GM12891 (cell line): ENCODE measurements around the gene DOK3.

ENCODE experiments used
- PAX5 ChIP-seq: IDR thresholded peaks from 2 replicates; pipeline ENCODE4 v1.6.1; 2011; ENCODE audit warnings: low read length, moderate library complexity, mild to moderate bottlenecking; ENCODE audit not compliant: insufficient read depth, severe bottlenecking
- POLR2A ChIP-seq: IDR thresholded peaks from 2 replicates; pipeline ENCODE4 v1.6.1; 2011; ENCODE audit warnings: low read depth, low read length, control low read depth
- POLR2AphosphoS5 ChIP-seq: IDR thresholded peaks from 2 replicates; pipeline ENCODE4 v1.6.1; 2011; ENCODE audit warnings: low read depth, low read length, control low read depth
- POU2F2 ChIP-seq: IDR thresholded peaks from 2 replicates; pipeline ENCODE4 v1.6.1; 2011; ENCODE audit warnings: low read depth, mild to moderate bottlenecking, control low read depth, low read length, moderate library complexity
- SPI1 ChIP-seq: IDR thresholded peaks from 2 replicates; pipeline ENCODE4 v1.6.1; 2011; ENCODE audit warnings: low read depth, low read length, control low read depth
- TAF1 ChIP-seq: IDR thresholded peaks from 2 replicates; pipeline ENCODE4 v1.6.1; 2011; ENCODE audit warnings: low read depth, low read length, control low read depth

- TF ChIP-seq TAF1 (no peak), POLR2A (no peak), POLR2AphosphoS5 (no peak), SPI1 (no peak), PAX5 (no peak), POU2F2 (no peak)
Observed at GRCh38 chr5:177540438-177540837, 30.8 kb upstream of the DOK3 start.
